HT-29 (cell line): ENCODE results near the gene STAT3. TPM values are rescaled to one million over a fixed set of nuclear protein-coding genes. Genes with fewer than 3 reads are reported as not detected.
"Not testable (repeated sequence)": the region's sequence is repeated elsewhere in the genome, so short reads cannot be mapped to it uniquely, and the experiment has no call there.

Experiments
- DNase-seq: peaks from one replicate; pipeline ENCODE4 v3.0.0-alpha.2; 2015; ENCODE audit warnings: low spot score
- total RNA-seq: library from RNA; depleted of rRNA; stranded (reverse); fragments of >200 nt; shearing (Covaris generic); gene quantifications from 2 replicates; pipeline ENCODE4 v1.2.3, GENCODE V29; 2014; rRNA removed

The STAT3 gene
- total RNA-seq, 1 experiment from 2014 or later: 30.9 TPM

DNA sequence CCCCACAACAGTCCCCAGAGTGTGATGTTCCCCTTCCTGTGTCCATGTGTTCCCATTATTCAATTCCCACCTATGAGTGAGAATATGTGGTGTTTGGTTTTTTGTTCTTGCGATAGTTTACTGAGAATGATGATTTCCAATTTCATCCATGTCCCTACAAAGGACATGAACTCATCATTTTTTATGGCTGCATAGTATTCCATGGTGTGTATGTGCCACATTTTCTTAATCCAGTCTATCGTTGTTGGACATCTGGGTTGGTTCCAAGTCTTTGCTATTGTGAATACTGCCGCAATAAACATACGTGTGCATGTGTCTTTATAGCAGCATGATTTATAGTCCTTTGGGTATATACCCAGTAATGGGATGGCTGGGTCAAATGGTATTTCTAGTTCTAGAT lies 123.9 kb downstream of the STAT3 start:
- not testable (repeated sequence) for DNase-seq

Other genes with a start within 250 kb of the STAT3 start
- gene RAB5C, start 233.5 kb downstream of the STAT3 start, total RNA-seq: 127 and 141 TPM in 2 replicates
- gene KCNH4, start 207.3 kb downstream of the STAT3 start, total RNA-seq: not detected in 2 replicates
- not detected in 2 replicates for gene HCRT, start 203.0 kb downstream of the STAT3 start, total RNA-seq
- 22.0 and 25.6 TPM in 2 replicates for gene GHDC, start 193.9 kb downstream of the STAT3 start, total RNA-seq
- gene STAT5B, start 112.1 kb downstream of the STAT3 start, total RNA-seq: 11.1 and 13.9 TPM in 2 replicates
- gene STAT5A, start 99.9 kb downstream of the STAT3 start, total RNA-seq: 11.3 and 11.7 TPM in 2 replicates
- 48.7 and 56.6 TPM in 2 replicates for gene CAVIN1, start 34.8 kb upstream of the STAT3 start, total RNA-seq
- 35.0 and 38.4 TPM in 2 replicates for gene ATP6V0A1, start 70.4 kb upstream of the STAT3 start, total RNA-seq
- gene NAGLU, start 147.8 kb upstream of the STAT3 start, total RNA-seq: 54.9 and 65.5 TPM in 2 replicates
- gene HSD17B1, start 164.5 kb upstream of the STAT3 start, total RNA-seq: 0.91 and 1.7 TPM in 2 replicates
- 82.1 and 103 TPM in 2 replicates for gene COASY, start 173.7 kb upstream of the STAT3 start, total RNA-seq
- gene MLX, start 178.7 kb upstream of the STAT3 start, total RNA-seq: 55.9 and 63.1 TPM in 2 replicates
- gene PSMC3IP, start 189.3 kb upstream of the STAT3 start, total RNA-seq: 12.4 and 16.0 TPM in 2 replicates
- gene RETREG3, start 220.9 kb upstream of the STAT3 start, total RNA-seq: 38.1 and 44.7 TPM in 2 replicates
- gene TUBG1, start 221.2 kb upstream of the STAT3 start, total RNA-seq: 123 and 127 TPM in 2 replicates